ENCODE results near the gene TUBB4B.

TUBB4B gene

GRCh38 chr9:137240841-137241489 is at the start of gene TUBB4B:
Gene TUBB4B (plus strand): TSS chr9:137241287. CDS start chr9:137241361, 74 bp downstream.
- Histone ChIP-seq H3K4me1 (peaks cover 11% of the 10 kb centered on the region), H3K4me3 (peak within 1 kb of the TSS; percentile 82), H3K27me3 (ENCODE audit: low read depth) (no peaks in the 10 kb centered on the region), H3K36me3 (replicated peaks) (peaks cover 30% of the 10 kb centered on the region), H3K9me3 (no peaks in the 10 kb centered on the region)
- in situ Hi-C loops (cut with MboI; ENCODE audit: low sequenced_read_pairs), result loop anchor here (25.0 kb wide), 1 partner anchor 454 kb away; the partner anchor contains the start of genes CCDC183 and TMEM141
- DNase-seq (ENCODE audit: low spot score in 2 of 2), result peak; percentile 99

GRCh38 chr9:137191691-137192447 is 49.2 kb upstream of the TUBB4B start:
- H3K4me1 ChIP-seq, result peaks cover 16% of the 10 kb centered on the region
- H3K36me3 ChIP-seq (replicated peaks), result peaks cover 19% of the 10 kb centered on the region
- no peaks in the 10 kb centered on the region for H3K9me3 ChIP-seq
- H3K27me3 ChIP-seq (ENCODE audit: low read depth), result no peaks in the 10 kb centered on the region
- DNase-seq (ENCODE audit: low spot score in 2 of 2), result no peak
- in situ Hi-C loops (cut with MboI; ENCODE audit: low sequenced_read_pairs), result no loop called here
- no peak overlapping the region for H3K4me3 ChIP-seq

GRCh38 chr9:137192448-137192780 is 48.7 kb upstream of the TUBB4B start:
- Histone ChIP-seq H3K4me1 (peaks cover 11% of the 10 kb centered on the region), H3K9me3 (no peaks in the 10 kb centered on the region), H3K4me3 (no peak overlapping the region), H3K36me3 (replicated peaks) (peaks cover 19% of the 10 kb centered on the region), H3K27me3 (ENCODE audit: low read depth) (no peaks in the 10 kb centered on the region)
- no peak for DNase-seq (ENCODE audit: low spot score in 2 of 2)
- in situ Hi-C loops (cut with MboI; ENCODE audit: low sequenced_read_pairs), result no loop called here

- peaks cover 9% of the 10 kb centered on the region for H3K4me1 ChIP-seq
- no peak for DNase-seq (ENCODE audit: low spot score in 2 of 2)
- no peaks in the 10 kb centered on the region for H3K9me3 ChIP-seq
- H3K36me3 ChIP-seq (replicated peaks), result peaks cover 19% of the 10 kb centered on the region
- H3K27me3 ChIP-seq (ENCODE audit: low read depth), result no peaks in the 10 kb centered on the region
- in situ Hi-C loops (cut with MboI; ENCODE audit: low sequenced_read_pairs), result no loop called here
- no peak overlapping the region for H3K4me3 ChIP-seq
Observed at GRCh38 chr9:137192859-137193258, 48.2 kb upstream of the TUBB4B start.

GRCh38 chr9:137193771-137194170 is 47.3 kb upstream of the TUBB4B start:
- no peak for DNase-seq (ENCODE audit: low spot score in 2 of 2)
- Histone ChIP-seq H3K36me3 (replicated peaks) (peaks cover 15% of the 10 kb centered on the region), H3K9me3 (no peaks in the 10 kb centered on the region), H3K4me1 (peaks cover 18% of the 10 kb centered on the region), H3K27me3 (ENCODE audit: low read depth) (no peaks in the 10 kb centered on the region), H3K4me3 (no peak overlapping the region)
- in situ Hi-C loops (cut with MboI; ENCODE audit: low sequenced_read_pairs), result no loop called here

- Histone ChIP-seq H3K27me3 (ENCODE audit: low read depth) (no peaks in the 10 kb centered on the region), H3K9me3 (no peaks in the 10 kb centered on the region), H3K4me3 (no peak overlapping the region), H3K36me3 (replicated peaks) (peaks cover 15% of the 10 kb centered on the region), H3K4me1 (peaks cover 21% of the 10 kb centered on the region)
- DNase-seq (ENCODE audit: low spot score in 2 of 2), result no peak
- in situ Hi-C loops (cut with MboI; ENCODE audit: low sequenced_read_pairs), result no loop called here
Observed at GRCh38 chr9:137194388-137194787, 46.7 kb upstream of the TUBB4B start.

- Histone ChIP-seq H3K4me3 (no peak overlapping the region), H3K27me3 (ENCODE audit: low read depth) (no peaks in the 10 kb centered on the region), H3K36me3 (replicated peaks) (peaks cover 11% of the 10 kb centered on the region), H3K9me3 (no peaks in the 10 kb centered on the region), H3K4me1 (peaks cover 16% of the 10 kb centered on the region)
- no peak for DNase-seq (ENCODE audit: low spot score in 2 of 2)
- in situ Hi-C loops (cut with MboI; ENCODE audit: low sequenced_read_pairs), result no loop called here
Observed at GRCh38 chr9:137194909-137195308, 46.2 kb upstream of the TUBB4B start.

- no peak for DNase-seq (ENCODE audit: low spot score in 2 of 2)
- Histone ChIP-seq H3K36me3 (replicated peaks) (peaks cover 3% of the 10 kb centered on the region), H3K4me3 (no peak overlapping the region), H3K4me1 (peaks cover 14% of the 10 kb centered on the region), H3K9me3 (no peaks in the 10 kb centered on the region), H3K27me3 (ENCODE audit: low read depth) (no peaks in the 10 kb centered on the region)
- in situ Hi-C loops (cut with MboI; ENCODE audit: low sequenced_read_pairs), result no loop called here
Observed at GRCh38 chr9:137195525-137196220, 45.4 kb upstream of the TUBB4B start.

GRCh38 chr9:137198051-137198901 is 42.8 kb upstream of the TUBB4B start:
- DNase-seq (ENCODE audit: low spot score in 2 of 2), result no peak
- H3K9me3 ChIP-seq, result no peaks in the 10 kb centered on the region
- in situ Hi-C loops (cut with MboI; ENCODE audit: low sequenced_read_pairs), result no loop called here
- no peaks in the 10 kb centered on the region; the same call in 1 of the 2 replicates for H3K36me3 ChIP-seq (replicated peaks)
- peaks cover 22% of the 10 kb centered on the region for H3K4me1 ChIP-seq
- H3K27me3 ChIP-seq (ENCODE audit: low read depth), result no peaks in the 10 kb centered on the region
- H3K4me3 ChIP-seq, result peak overlapping the region; percentile 30

GRCh38 chr9:137198902-137199283 is 42.2 kb upstream of the TUBB4B start:
- H3K36me3 ChIP-seq (replicated peaks), result peaks cover 2% of the 10 kb centered on the region; the same call in 1 of the 2 replicates
- H3K4me1 ChIP-seq, result peaks cover 24% of the 10 kb centered on the region
- no peaks in the 10 kb centered on the region for H3K27me3 ChIP-seq (ENCODE audit: low read depth)
- no peak for DNase-seq (ENCODE audit: low spot score in 2 of 2)
- in situ Hi-C loops (cut with MboI; ENCODE audit: low sequenced_read_pairs), result no loop called here
- H3K4me3 ChIP-seq, result peak overlapping the region; percentile 30
- no peaks in the 10 kb centered on the region for H3K9me3 ChIP-seq

GRCh38 chr9:137199411-137200121 is 41.5 kb upstream of the TUBB4B start:
- H3K9me3 ChIP-seq, result no peaks in the 10 kb centered on the region
- H3K27me3 ChIP-seq (ENCODE audit: low read depth), result no peaks in the 10 kb centered on the region
- DNase-seq (ENCODE audit: low spot score in 2 of 2), result no peak
- in situ Hi-C loops (cut with MboI; ENCODE audit: low sequenced_read_pairs), result no loop called here
- H3K4me3 ChIP-seq, result peak overlapping the region; percentile 30
- peaks cover 9% of the 10 kb centered on the region; the same call in 1 of the 2 replicates for H3K36me3 ChIP-seq (replicated peaks)
- H3K4me1 ChIP-seq, result peaks cover 31% of the 10 kb centered on the region

GRCh38 chr9:137200311-137201204 is 40.5 kb upstream of the TUBB4B start, which contains the start of gene TPRN:
Gene TPRN (minus strand): TSS chr9:137200741. CDS start chr9:137200711, 30 bp downstream.
- Histone ChIP-seq H3K36me3 (replicated peaks) (peaks cover 13% of the 10 kb centered on the region; the same call in 1 of the 2 replicates), H3K4me1 (peaks cover 32% of the 10 kb centered on the region), H3K9me3 (no peaks in the 10 kb centered on the region), H3K27me3 (ENCODE audit: low read depth) (no peaks in the 10 kb centered on the region), H3K4me3 (peak within 1 kb of the TSS; percentile 58)
- in situ Hi-C loops (cut with MboI; ENCODE audit: low sequenced_read_pairs), result no loop called here
- peak; percentile 99 to 100 for DNase-seq (ENCODE audit: low spot score in 2 of 2)

Data from HAP-1 (cell line).